VCaP (cell line): ENCODE measurements around the gene MTFR1L.

Experiments
- H3K27ac ChIP-seq: fragments of 450-650 bp; 2 replicates; pipeline ENCODE4 v1.5.1; 2017
- TF ChIP-seq, protein P1 (sequence below): fragments of 450-650 bp; conservative IDR thresholded peaks from 2 replicates; pipeline ENCODE4 v1.5.1; 2017; ENCODE audit warnings: mild to moderate bottlenecking, moderate library complexity

The MTFR1L gene

DNA sequence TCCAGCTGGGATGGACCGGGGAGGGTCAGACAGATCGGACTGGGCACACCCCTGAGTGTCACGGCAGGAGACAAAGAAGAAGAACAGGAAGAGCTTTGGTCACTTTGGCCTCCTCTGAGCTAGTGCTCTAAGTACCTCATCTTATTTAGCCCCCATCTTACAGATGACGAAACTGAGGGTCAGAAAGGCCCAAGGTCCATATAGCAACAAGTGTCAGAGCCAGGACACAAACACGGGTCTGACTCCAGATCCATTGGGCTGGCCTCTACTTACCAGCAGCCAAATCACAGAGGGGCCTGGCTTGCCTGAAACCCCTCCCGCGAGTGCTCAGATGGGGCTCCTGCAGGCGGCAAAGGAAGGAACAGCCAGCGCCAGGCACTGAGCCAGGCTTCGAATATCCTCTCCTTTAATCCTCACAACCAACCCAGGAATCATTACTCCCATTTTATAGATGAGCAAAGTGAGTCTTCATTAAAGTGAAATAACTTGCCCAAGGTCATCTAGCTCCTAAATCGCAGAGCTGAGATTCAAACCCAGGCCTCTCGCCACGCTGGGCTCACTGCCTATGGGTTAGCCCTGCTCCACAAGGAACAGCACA lies 45.4 kb upstream of the MTFR1L start:
- TF ChIP-seq, protein P1, sequence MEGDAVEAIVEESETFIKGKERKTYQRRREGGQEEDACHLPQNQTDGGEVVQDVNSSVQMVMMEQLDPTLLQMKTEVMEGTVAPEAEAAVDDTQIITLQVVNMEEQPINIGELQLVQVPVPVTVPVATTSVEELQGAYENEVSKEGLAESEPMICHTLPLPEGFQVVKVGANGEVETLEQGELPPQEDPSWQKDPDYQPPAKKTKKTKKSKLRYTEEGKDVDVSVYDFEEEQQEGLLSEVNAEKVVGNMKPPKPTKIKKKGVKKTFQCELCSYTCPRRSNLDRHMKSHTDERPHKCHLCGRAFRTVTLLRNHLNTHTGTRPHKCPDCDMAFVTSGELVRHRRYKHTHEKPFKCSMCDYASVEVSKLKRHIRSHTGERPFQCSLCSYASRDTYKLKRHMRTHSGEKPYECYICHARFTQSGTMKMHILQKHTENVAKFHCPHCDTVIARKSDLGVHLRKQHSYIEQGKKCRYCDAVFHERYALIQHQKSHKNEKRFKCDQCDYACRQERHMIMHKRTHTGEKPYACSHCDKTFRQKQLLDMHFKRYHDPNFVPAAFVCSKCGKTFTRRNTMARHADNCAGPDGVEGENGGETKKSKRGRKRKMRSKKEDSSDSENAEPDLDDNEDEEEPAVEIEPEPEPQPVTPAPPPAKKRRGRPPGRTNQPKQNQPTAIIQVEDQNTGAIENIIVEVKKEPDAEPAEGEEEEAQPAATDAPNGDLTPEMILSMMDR = no peak
- H3K27ac ChIP-seq = peak overlapping the region; percentile 93

DNA sequence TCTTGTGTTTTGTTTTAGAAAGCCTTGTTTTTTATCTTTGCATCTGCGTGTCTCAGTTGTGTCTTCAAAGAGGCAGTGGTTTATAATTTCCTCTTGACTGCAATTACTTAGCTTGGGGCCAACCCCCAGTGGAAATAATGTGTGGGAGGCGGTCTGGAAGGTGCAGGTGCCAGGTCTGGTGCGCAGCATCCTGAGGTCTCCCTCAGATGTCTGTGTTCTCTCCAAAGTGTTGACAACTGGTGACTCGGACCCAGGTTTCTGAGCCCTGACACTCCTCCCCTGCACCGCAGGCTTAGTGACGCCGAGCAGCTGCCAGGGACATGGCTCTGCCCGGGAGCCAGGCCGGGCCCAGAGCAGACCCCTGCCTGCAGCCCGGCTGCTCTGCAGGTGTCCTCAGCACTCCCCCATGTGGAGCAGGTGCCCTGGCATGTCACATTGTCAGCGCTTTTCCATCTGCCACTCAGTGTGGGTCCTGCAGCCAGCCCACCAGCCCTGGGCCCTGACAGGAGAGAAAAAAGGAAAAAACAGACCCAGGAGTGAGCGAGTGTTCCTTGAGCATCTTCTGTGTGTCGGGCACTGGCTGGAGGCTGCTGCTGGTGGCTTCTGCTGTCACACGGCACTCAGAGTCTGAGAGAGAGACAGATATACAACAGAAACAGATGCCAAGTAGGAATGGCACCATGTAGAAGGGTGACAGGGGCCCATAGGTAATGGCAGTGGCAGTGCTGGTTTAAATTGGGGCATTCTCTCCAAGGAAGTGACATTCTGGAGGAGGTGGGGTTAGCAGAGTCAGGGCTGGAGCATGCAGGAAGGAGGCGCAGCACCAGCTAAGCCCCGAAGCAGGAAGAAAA lies 44.6 kb upstream of the MTFR1L start:
- H3K27ac ChIP-seq = peak overlapping the region; percentile 93
- TF ChIP-seq, protein P1 = no peak

DNA sequence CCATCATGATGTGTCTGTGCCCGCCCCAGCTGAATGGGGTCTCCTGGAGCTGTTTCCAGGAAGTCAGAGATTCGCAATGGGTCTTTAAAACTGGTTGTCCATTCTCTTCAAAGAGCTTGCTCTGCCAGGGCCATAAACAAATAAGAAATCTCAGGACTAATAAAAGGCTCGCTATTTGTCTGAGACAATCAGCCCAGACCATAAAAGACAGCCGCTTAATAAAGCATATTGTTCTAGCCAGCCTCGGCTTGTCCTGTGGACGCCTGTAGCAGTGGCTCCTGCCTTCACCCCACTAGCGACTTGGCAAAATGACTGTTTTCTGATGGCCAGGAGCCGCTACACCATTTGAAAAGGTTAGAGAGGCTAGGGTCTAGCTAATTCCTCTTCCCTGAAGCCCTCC lies 40.4 kb upstream of the MTFR1L start:
- TF ChIP-seq, protein P1 = no peak
- peak overlapping the region; percentile 90 for H3K27ac ChIP-seq

DNA sequence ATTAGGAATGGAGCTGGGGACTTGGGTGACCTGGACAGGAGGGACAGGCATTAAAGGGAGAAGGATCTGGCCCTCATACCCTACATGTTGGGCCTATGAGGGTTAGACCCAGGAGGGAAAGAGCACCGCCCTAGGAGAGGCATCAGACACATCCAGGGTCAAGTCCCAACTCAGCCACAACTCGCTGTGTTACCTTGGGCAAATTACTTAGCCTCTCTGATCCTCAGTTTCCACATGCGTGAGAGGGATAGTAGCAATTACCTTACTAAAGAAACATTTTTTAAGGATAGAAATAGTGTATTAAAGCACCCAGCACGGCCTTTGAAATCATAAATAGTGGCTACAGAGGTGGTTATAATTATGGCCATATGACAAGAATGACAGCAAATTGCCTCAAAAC lies 39.9 kb upstream of the MTFR1L start:
- TF ChIP-seq, protein P1 = no peak
- H3K27ac ChIP-seq = peak overlapping the region; percentile 90

DNA sequence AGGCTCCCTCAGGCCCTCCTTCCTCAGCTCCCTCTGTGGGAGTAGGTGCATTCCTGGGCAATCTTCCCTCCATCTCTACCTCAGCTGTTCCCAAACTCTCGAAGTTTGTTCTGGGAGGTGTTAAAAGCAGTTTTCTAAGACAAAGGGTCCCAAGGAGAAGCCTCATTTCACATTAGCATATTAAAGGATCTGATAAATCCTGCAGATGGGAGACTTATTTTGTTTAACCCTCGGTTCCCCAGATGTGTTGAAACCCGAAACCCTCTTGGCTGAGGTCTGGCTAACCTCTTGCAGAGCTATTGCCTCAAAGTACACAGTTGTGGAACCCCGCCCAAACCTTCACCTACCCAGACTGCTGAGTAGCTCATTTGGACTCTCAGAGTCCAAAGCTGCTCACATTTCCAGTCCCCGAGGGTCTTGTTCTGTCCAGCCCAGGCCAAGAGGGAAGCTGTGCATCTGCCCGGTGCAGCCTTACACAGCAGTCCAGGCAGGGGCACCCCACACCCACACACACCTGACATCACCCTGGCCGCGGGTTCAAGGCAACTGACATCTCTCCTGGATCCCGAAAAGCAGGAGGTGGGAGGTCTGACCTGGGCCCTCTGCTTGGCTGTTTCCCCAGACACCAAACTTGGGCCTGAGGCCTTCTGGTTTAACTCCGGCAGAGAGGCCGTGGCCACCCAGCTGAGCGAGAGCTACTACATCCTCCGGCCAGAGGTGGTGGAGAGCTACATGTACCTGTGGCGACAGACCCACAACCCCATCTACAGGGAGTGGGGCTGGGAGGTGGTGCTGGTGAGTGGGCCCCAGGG lies 39.2 kb upstream of the MTFR1L start:
- TF ChIP-seq, protein P1 = no peak
- peak overlapping the region; percentile 90 for H3K27ac ChIP-seq

DNA sequence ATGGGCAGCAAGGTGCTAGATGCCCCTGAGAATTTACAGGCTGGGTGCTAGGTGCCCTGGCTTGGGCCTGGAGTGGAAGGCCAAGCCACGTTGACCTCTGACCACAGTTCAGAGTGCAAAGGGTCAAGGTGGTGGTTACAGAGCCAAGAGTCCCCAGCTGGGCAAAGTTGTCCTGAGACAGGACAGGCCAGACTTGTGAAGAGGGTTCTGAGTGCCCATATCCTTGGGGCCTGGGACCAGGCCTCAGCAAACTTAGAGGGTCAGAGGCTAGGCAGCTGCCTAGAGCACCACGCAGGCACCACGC lies 38.7 kb upstream of the MTFR1L start:
- H3K27ac ChIP-seq = peak overlapping the region; percentile 90
- TF ChIP-seq, protein P1 = no peak

DNA sequence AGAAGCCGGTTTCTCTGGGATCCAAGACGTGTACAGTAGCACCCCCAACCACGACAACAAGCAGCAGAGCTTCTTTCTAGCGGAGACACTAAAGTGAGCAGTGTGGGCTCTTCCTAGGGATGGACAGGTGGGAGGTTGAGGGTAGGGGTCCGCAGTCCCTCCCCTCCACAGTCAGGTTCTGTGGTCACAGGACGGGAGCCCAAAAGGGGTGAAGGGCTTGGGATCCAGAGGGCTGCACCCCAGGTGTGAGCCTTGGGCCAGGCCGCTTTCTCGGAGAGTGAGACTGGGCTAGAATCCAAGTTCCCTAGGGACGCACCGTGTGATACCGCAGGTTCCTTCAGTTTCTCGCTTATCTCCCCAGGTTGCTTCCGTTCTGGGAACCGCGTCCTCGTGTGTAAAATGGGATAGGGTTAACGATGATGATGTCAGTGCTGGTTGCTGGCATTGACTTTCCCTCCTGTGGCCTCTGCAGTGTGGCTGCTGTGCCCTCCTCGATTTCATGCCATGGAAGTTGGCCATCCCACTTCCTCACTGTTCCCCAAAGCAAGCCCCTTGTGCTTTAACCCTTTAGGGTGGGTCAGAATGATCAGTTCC lies 37.0 kb upstream of the MTFR1L start:
- peak overlapping the region; percentile 75 for H3K27ac ChIP-seq
- TF ChIP-seq, protein P1 = no peak
